ENCODE data around the gene LIME1.

The LIME1 gene, protein sequence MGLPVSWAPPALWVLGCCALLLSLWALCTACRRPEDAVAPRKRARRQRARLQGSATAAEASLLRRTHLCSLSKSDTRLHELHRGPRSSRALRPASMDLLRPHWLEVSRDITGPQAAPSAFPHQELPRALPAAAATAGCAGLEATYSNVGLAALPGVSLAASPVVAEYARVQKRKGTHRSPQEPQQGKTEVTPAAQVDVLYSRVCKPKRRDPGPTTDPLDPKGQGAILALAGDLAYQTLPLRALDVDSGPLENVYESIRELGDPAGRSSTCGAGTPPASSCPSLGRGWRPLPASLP

GRCh38 chr20:63735859-63736718 lies at the start of gene LIME1:
TSS of gene LIME1 (plus strand) at chr20:63736664. CDS start at chr20:63737550, 886 bp downstream.
- no peak for DNase-seq

GRCh38 chr20:63687419-63688178 lies 48.9 kb upstream of the LIME1 start:
- DNase-seq, result no peak

DNA sequence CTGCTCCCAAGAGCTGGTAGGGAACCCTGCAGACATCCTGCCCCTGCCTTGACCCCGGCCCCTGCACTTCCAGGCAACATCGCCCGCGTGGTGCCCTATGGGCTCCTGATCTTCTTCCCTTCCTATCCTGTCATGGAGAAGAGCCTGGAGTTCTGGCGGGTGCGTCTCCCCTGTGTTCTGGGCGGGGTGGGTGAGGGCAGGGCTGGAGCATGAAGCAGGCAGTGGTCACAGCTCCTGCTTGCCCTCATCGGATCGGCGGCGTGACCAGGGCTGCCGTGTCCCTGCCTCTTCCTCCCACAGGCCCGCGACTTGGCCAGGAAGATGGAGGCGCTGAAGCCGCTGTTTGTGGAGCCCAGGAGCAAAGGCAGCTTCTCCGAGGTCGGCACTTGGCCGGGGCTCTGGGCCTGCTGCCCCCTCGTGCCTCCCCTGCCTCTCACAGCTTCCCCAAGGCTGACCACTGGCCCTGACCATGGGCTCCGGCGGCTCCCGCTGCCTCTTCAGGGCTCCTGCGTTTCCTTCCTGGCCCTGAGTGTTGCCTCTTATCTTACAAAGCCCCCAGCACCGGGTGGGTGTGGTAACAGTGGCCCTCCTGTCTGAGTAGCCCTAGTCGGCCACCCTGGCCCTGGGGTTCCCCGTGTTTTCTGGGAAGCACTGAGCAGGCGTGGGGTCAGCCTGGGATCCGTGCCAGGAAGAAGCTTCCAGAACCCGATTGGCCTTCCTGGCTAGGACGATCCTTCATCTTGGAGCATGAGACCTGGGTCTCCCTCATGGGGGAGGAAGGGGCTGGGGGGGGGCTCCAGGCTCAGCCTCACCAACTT lies 48.0 kb upstream of the LIME1 start:
- DNase-seq, result no peak

DNA sequence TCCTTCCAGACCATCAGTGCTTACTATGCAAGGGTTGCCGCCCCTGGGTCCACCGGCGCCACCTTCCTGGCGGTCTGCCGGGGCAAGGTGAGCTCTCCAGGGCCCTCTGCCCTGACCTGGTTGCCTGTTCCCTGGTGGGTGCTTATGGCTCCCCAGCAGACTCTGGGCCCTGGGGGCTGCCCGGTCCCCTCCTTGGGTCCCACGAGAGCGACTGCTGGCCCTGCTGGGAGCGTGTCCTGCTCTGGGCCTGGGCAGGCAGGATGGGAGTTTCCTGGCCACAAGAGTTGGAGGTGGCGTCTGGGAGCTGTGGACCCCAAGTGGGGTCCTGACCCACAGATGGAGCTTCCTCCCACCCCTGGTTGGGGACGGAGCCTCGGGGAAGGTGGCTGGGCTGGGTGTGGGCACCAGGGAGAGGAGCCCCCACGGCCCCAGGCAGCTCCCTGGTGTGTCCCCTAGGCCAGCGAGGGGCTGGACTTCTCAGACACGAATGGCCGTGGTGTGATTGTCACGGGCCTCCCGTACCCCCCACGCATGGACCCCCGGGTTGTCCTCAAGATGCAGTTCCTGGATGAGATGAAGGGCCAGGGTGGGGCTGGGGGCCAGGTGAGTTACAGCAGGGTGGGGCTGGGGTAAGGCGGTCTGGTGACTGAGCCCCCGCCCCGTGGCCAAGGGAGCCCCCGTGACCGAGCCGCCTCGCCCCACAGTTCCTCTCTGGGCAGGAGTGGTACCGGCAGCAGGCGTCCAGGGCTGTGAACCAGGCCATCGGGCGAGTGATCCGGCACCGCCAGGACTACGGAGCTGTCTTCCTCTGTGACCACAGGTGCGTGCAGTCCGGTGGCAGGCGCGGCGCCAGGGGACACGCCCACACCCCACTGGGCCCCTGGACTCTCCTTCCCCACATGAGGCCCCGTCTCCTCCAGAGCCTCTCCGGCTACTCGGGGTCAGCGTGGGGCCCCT lies 47.1 kb upstream of the LIME1 start:
- no peak for DNase-seq

DNA sequence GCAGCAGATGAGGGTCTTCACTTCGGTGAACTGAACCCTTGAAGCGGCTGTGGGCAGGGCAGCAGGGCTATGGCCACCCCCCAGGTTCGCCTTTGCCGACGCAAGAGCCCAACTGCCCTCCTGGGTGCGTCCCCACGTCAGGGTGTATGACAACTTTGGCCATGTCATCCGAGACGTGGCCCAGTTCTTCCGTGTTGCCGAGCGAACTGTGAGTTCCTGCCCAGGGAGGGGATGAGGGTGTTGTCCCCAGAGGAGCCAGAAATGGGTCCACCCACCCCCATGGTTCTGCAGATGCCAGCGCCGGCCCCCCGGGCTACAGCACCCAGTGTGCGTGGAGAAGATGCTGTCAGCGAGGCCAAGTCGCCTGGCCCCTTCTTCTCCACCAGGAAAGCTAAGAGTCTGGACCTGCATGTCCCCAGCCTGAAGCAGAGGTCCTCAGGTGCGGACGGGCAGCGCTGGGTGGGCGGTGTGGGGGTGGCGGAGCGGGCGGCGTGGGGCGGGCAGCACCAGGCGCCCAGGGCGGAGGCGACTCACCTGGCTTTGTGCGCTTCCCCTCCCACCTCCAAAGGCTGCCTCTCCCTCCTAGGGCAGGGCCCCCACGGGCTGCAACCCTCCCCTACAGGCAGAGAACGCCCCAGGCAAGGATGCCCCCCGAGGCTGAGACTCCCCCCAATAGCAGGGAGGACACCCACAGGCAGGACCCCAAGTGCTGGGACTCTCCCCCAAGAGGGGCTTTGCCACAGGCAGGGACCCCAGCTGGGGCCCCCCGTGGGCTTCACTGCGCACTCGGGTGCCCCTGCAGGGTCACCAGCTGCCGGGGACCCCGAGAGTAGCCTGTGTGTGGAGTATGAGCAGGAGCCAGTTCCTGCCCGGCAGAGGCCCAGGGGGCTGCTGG lies 46.2 kb upstream of the LIME1 start:
- no peak for DNase-seq

DNA sequence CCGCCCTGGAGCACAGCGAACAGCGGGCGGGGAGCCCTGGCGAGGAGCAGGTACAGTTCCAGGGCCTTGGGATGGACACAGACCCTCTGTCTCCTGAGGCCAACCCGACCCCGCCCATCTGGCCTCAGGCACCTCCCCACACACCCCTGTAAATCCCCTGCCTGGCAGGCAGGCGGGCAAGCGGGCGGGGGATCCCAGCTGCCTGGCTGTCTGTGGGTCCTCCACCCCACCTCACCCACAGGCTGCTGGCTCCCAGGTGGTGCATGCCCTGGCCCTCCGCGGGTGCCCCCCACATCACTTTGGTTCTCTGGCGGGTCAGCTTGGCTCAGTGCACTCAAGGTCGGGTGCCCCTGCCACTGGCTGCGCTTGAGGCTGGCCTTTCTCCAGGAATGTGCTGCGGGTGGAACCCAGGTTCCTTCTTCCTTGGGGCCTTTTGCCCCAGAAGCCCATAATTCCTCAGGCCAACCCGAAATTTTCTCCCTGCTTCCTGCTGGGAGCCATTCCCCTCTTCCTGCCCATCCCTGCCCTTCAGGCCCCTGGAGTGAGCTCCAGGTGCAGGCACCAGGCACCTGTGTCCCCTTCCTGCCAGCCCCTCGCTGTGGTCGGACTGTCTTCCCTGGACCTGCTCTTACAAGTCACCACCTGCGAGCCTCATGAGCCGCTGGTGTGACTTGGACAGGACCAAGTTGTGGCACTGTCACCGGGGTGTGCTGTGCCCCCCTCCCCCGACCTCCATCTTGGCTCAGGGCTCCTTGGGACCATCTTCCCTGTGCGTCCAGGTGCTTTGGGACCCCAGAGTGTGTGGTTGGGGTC lies 45.4 kb upstream of the LIME1 start:
- no peak for DNase-seq

DNA sequence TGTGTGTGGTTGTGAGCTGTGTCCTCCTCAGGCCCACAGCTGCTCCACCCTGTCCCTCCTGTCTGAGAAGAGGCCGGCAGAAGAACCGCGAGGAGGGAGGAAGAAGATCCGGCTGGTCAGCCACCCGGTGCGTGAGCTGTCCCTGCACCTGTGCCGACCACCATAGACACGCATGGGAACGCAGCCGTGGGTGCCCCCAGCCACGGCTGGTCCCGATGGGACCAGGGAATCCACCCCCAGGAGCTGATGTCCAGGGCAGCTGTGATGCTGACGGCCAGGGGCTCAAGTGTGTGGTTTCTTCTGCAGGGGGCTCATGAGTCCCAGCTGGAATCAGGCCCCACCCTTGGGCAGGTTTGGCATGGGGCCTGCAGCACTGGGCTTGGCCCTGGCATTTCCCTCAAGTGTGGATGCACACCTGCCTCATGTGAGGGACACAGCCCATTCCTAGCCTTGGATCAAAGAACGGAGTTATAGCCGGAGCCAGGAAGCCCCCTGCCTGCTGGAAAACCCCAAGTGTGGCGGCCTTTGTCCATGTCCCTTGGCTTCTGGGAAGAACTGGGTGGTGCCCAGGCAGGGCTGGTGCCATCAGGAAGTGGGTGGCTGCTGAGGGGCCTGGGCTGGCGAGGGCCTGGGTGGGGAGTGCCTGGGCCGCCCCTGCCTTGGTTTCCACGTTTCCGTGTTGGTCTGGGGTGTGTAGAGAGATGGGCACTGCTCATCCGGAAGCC lies 44.6 kb upstream of the LIME1 start:
- DNase-seq, result no peak

GRCh38 chr20:63692436-63693082 lies 43.9 kb upstream of the LIME1 start:
- DNase-seq, result no peak

DNA sequence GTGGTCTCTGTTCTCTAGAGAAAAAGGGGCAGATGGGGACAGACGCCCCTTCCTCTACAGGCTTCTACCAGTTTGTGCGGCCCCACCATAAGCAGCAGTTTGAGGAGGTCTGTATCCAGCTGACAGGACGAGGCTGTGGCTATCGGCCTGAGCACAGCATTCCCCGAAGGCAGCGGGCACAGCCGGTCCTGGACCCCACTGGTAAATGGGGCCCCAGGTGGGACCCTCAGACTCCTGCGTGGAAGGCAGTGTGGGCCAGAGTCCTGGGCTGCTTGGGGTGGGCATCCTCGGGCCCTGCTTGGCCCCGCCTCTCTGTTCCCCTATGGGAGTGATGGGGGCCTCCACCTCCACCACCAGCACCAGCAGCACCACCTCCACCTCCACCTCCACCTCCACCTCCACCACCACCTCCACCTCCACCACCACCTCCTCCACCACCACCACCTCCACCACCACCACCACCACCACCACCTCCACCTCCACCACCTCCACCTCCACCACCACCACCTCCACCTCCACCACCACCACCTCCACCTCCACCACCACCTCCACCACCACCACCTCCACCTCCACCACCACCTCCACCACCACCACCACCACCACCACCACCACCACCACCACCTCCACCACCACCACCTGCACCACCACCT lies 43.3 kb upstream of the LIME1 start:
- no peak for DNase-seq

GRCh38 chr20:63693733-63694583 lies 42.5 kb upstream of the LIME1 start:
- no peak for DNase-seq

GRCh38 chr20:63694584-63695423 lies 41.7 kb upstream of the LIME1 start:
- DNase-seq, result no peak

- no peak for DNase-seq
Observed at GRCh38 chr20:63695424-63696305, 40.8 kb upstream of the LIME1 start.

GRCh38 chr20:63696306-63696627 lies 40.2 kb upstream of the LIME1 start:
- DNase-seq, result peak; percentile 24

- DNase-seq, result no peak
Observed at GRCh38 chr20:63696628-63697356, 39.7 kb upstream of the LIME1 start, which contains the start of gene TNFRSF6B. TSS of gene TNFRSF6B (plus strand) at chr20:63696652. CDS start at chr20:63696768, 116 bp downstream.
